Measurements from ENCODE around the gene FUT2. TPM values are rescaled to one million over a fixed set of nuclear protein-coding genes. Genes with fewer than 3 reads are reported as not detected.

Gene FUT2
- total and polyA plus RNA-seq, 10 of the 15 experiments (the other 5 are each of a cell fraction or from before 2014, with no cell fraction given) = 0.02 to 0.13 (median 0.07) TPM; not detected in 7

GRCh38 chr19:48646722-48647216 lies 49.0 kb upstream of the FUT2 start (continued):
- TF ChIP-seq ZNF24 (IDR thresholded peaks at IDR 0.05) (peak; percentile 28; the same call in 1 of the 2 replicates), NFXL1 (IDR thresholded peaks at IDR 0.05; ENCODE audit: borderline replicate concordance) (0 out of 2 replicates have a peak, but pooled peaks have one; percentile 75)

GRCh38 chr19:48648134-48648533 lies 47.6 kb upstream of the FUT2 start:
- DNase-seq (ENCODE audit: low read depth, low spot score) (no peak), ATAC-seq (no peak), FAIRE-seq (no peak)
- intact Hi-C loops (cut with micrococcal nuclease; ENCODE audit: unreplicated experiment) = loop anchor here (5.0 kb wide), 1 partner anchor 189 kb away; the partner anchor contains the start of gene HSD17B14
- H2AFZ ChIP-seq (ENCODE audit: control insufficient read depth, low read depth, low read length) = no peak overlapping the region
- H4K20me1 ChIP-seq (ENCODE audit: control insufficient read depth, insufficient read depth) = no peaks in the 10 kb centered on the region
- H3K4me1 ChIP-seq (ENCODE audit: control insufficient read depth, insufficient read depth, low read length) = peaks cover 25% of the 10 kb centered on the region
- H3K4me2 ChIP-seq (ENCODE audit: control insufficient read depth, insufficient read depth) = no peak overlapping the region
- in situ Hi-C loops (cut with MboI) = loop anchor here (5.0 to 25.0 kb wide), 2 partner anchors 189 to 1239 kb away; partner anchors contain the start of genes AKT1S1, HSD17B14, IL4I1 and TBC1D17
- no TSS peak for BruUV-seq (replicated peaks)
- TF ChIP-seq TBL1XR1 (IDR thresholded peaks at IDR 0.05; ENCODE audit: low read depth, low read length) (no peak), SUPT20H (IDR thresholded peaks at IDR 0.05; ENCODE audit: borderline replicate concordance, control insufficient read depth, low read depth, low read length) (no peak), RCOR1 (conservative IDR thresholded peaks at IDR 0.05; ENCODE audit: low read depth, low read length) (no peak), MXI1 (IDR thresholded peaks at IDR 0.05; ENCODE audit: low read depth, low read length) (no peak), ATF2 (IDR thresholded peaks at IDR 0.05; ENCODE audit: low read length) (no peak)
- no peaks in the 10 kb centered on the region for H3K9me3 ChIP-seq (replicated peaks; ENCODE audit: control insufficient read depth, insufficient read depth, low read length)
- H3K27me3 ChIP-seq (replicated peaks in 1 of 2; ENCODE audit: control insufficient read depth in 2 of 2, insufficient read depth in 2 of 2, low read length in 1 of 2) = no peaks in the 10 kb centered on the region
- POLR2A ChIA-PET = interaction anchor here (0.6 kb wide), 1 partner anchor 12 kb away, joined by 6 read pairs; no protein-coding TSS in a partner anchor
- CTCF ChIA-PET = no interaction called here
- no peak overlapping the region for H3K9ac ChIP-seq (ENCODE audit: control insufficient read depth, insufficient read depth, low read length)
- no peak overlapping the region for H3K4me3 ChIP-seq
- SMC1A ChIA-PET (ENCODE audit: uncharacterized antibody, unreplicated experiment) = no interaction called here
- no peak overlapping the region for H3K27ac ChIP-seq (ENCODE audit: control insufficient read depth, insufficient read depth)
- 50% methylated on average over 2 of the region's 2 CpGs for WGBS (ENCODE audit: insufficient coverage, insufficient replicate concordance, low lambda C conversion rate, missing lambda C conversion rate)
- no peaks in the 10 kb centered on the region for H3K36me3 ChIP-seq (ENCODE audit: control insufficient read depth in 2 of 2, insufficient read depth in 2 of 2, low read length in 1 of 2)
- H3K79me2 ChIP-seq (ENCODE audit: control insufficient read depth, insufficient read depth, low read length) = no peaks in the 10 kb centered on the region
- RAD21 ChIA-PET (ENCODE audit: unreplicated experiment) = interaction anchor here (0.6 kb wide), 1 partner anchor 192 kb away, joined by 3 read pairs; no protein-coding TSS in a partner anchor

All from GM12878 (cell line).